MM.1S (cell line): ENCODE data around the gene R3HDM1.

ENCODE experiments used
- DNase-seq: peaks from one replicate; pipeline ENCODE4 v3.0.0-alpha.2; 2015
- H2AFZ ChIP-seq: fragments of 300-600 bp; sonication (generic); 2 replicates; pipeline ENCODE4 v1.6.0; 2016; ENCODE audit warnings: antibody characterized with exemption, low read length
- H3F3A ChIP-seq: fragments of 300-600 bp; sonication (generic); 2 replicates; pipeline ENCODE4 v1.6.1; 2016; ENCODE audit warnings: mild to moderate bottlenecking, antibody characterized with exemption, low read length, moderate library complexity, mixed read lengths; ENCODE audit not compliant: insufficient read depth
- H3K27ac ChIP-seq: fragments of 300-600 bp; sonication (generic); 2 replicates; pipeline ENCODE4 v1.5.1; 2016; ENCODE audit warnings: mild to moderate bottlenecking, low read length
- H3K27me3 ChIP-seq: fragments of 300-600 bp; sonication (generic); replicated peaks from 2 replicates; pipeline ENCODE4 v1.6.0; 2016; ENCODE audit warnings: low read length; ENCODE audit not compliant: insufficient read depth
- H3K36me3 ChIP-seq: fragments of 300-600 bp; sonication (generic); replicated peaks from 2 replicates; pipeline ENCODE4 v1.6.1; 2016; ENCODE audit warnings: mild to moderate bottlenecking, low read length, mixed read lengths; ENCODE audit not compliant: insufficient read depth
- H3K4me1 ChIP-seq: fragments of 300-600 bp; sonication (generic); 2 replicates; pipeline ENCODE4 v1.6.1; 2016; ENCODE audit warnings: low read length, mixed read lengths
- H3K4me2 ChIP-seq: fragments of 300-600 bp; sonication (generic); 2 replicates; pipeline ENCODE4 v1.6.0; 2016; ENCODE audit warnings: low read depth, low read length
- H3K4me3 ChIP-seq: fragments of 300-600 bp; sonication (generic); 2 replicates; pipeline ENCODE4 v1.5.1; 2016; ENCODE audit warnings: low read length, mixed read lengths
- H3K79me2 ChIP-seq: fragments of 300-600 bp; sonication (generic); 2 replicates; pipeline ENCODE4 v1.6.1; 2016; ENCODE audit warnings: mixed run types, low read length, mixed read lengths
- H3K9ac ChIP-seq: fragments of 300-600 bp; sonication (generic); 2 replicates; pipeline ENCODE4 v1.6.1; 2016; ENCODE audit warnings: low read length, mixed read lengths
- H3K9me2 ChIP-seq: fragments of 300-600 bp; sonication (generic); replicated peaks from 2 replicates; pipeline ENCODE4 v1.6.1; 2016; ENCODE audit warnings: mild to moderate bottlenecking, low read length, mixed read lengths; ENCODE audit not compliant: insufficient read depth
- H3K9me3 ChIP-seq: fragments of 300-600 bp; sonication (generic); replicated peaks from 2 replicates; pipeline ENCODE4 v1.6.1; 2016; ENCODE audit warnings: mild to moderate bottlenecking, low read length, mixed read lengths; ENCODE audit not compliant: insufficient read depth
- H4K20me1 ChIP-seq: fragments of 300-600 bp; sonication (generic); 2 replicates; pipeline ENCODE4 v1.6.1; 2016; ENCODE audit warnings: mild to moderate bottlenecking, low read length, moderate library complexity, mixed read lengths; ENCODE audit not compliant: insufficient read depth
- CTCF ChIP-seq: fragments of 300-600 bp; sonication (generic); IDR thresholded peaks from 2 replicates; pipeline ENCODE4 v1.5.1; 2016; ENCODE audit warnings: antibody characterized with exemption, low read length, mixed read lengths
- EZH2 ChIP-seq: fragments of 300-600 bp; sonication (generic); optimal IDR thresholded peaks from 2 replicates; pipeline ENCODE3; 2017; ENCODE audit warnings: low read depth, mild to moderate bottlenecking, antibody characterized with exemption, low read length, mixed read lengths
- EZH2phosphoT487 ChIP-seq: fragments of 300-600 bp; sonication (generic); IDR thresholded peaks from 2 replicates; pipeline ENCODE4 v1.6.1; 2018; ENCODE audit warnings: antibody characterized with exemption, low read length

R3HDM1 gene

GRCh38 chr2:135612319-135612718 is 81.0 kb downstream of the R3HDM1 start:
- no peak for DNase-seq
- Histone ChIP-seq H3K36me3 (no peaks in the 10 kb centered on the region), H3K9me3 (no peaks in the 10 kb centered on the region)

GRCh38 chr2:135615404-135615803 is 84.1 kb downstream of the R3HDM1 start:
- Histone ChIP-seq H3K27ac (peak overlapping the region; percentile 7; the same call in 1 of the 2 replicates), H3K79me2 (no peaks in the 10 kb centered on the region), H2AFZ (no peak overlapping the region), H3K4me2 (peak overlapping the region; percentile 38; the same call in 1 of the 2 replicates), H3K36me3 (no peaks in the 10 kb centered on the region), H3K9me2 (no peaks in the 10 kb centered on the region), H3K27me3 (no peaks in the 10 kb centered on the region), H3K9ac (no peak overlapping the region), H4K20me1 (no peaks in the 10 kb centered on the region), H3K9me3 (no peaks in the 10 kb centered on the region), H3K4me3 (no peak overlapping the region), H3K4me1 (peaks cover 19% of the 10 kb centered on the region), H3F3A (peaks cover 12% of the 10 kb centered on the region)
- no peak for DNase-seq
- TF ChIP-seq EZH2phosphoT487 (no peak), CTCF (no peak), EZH2 (no peak)

More at GRCh38 chr2:135612319-135612718, 81.0 kb downstream of the R3HDM1 start:
- H3K79me2 ChIP-seq: no peaks in the 10 kb centered on the region
- peaks cover 12% of the 10 kb centered on the region for H3F3A ChIP-seq
- no peaks in the 10 kb centered on the region for H3K27me3 ChIP-seq
- H3K27ac ChIP-seq: no peak overlapping the region
- peaks cover 19% of the 10 kb centered on the region for H3K4me1 ChIP-seq
- H3K4me3 ChIP-seq: no peak overlapping the region
- H3K9ac ChIP-seq: no peak overlapping the region
- H4K20me1 ChIP-seq: no peaks in the 10 kb centered on the region
- H2AFZ ChIP-seq: no peak overlapping the region
- TF ChIP-seq CTCF: no peak
- TF ChIP-seq EZH2: no peak
- TF ChIP-seq EZH2phosphoT487: no peak
- H3K9me2 ChIP-seq: no peaks in the 10 kb centered on the region
- H3K4me2 ChIP-seq: no peak overlapping the region

GRCh38 chr2:135617501-135618015 is 86.3 kb downstream of the R3HDM1 start:
- no peak overlapping the region for H3K27ac ChIP-seq
- peaks cover 19% of the 10 kb centered on the region for H3K4me1 ChIP-seq
- H3K9ac ChIP-seq: no peak overlapping the region
- TF ChIP-seq CTCF (no peak), EZH2phosphoT487 (no peak), EZH2 (no peak)
- no peaks in the 10 kb centered on the region for H3K27me3 ChIP-seq
- DNase-seq: no peak
- no peak overlapping the region for H3K4me2 ChIP-seq
- H3K9me2 ChIP-seq: no peaks in the 10 kb centered on the region
- no peaks in the 10 kb centered on the region for H3K79me2 ChIP-seq
- peaks cover 12% of the 10 kb centered on the region for H3F3A ChIP-seq
- no peak overlapping the region for H2AFZ ChIP-seq
- no peaks in the 10 kb centered on the region for H3K9me3 ChIP-seq
- no peak overlapping the region for H3K4me3 ChIP-seq
- no peaks in the 10 kb centered on the region for H3K36me3 ChIP-seq
- H4K20me1 ChIP-seq: no peaks in the 10 kb centered on the region
